Mononuclear cell (primary cell): ENCODE results near the gene KLF16. TPM values are rescaled to one million over a fixed set of nuclear protein-coding genes. Genes with fewer than 3 reads are reported as not detected.
A peak's percentile ranks its signal among the peaks of the same experiment; 100 is the strongest.
"Not testable (repeated sequence)": the region's sequence is repeated elsewhere in the genome, so short reads cannot be mapped to it uniquely, and the experiment has no call there.

Experiments
- H3K27me3 ChIP-seq: 2 replicates; pipeline ENCODE4 v1.6.0; 2011; ENCODE audit warnings: low read length, control low read depth; ENCODE audit not compliant: insufficient read depth
- H3K4me1 ChIP-seq: 2 replicates; pipeline ENCODE4 v1.5.1; 2011; ENCODE audit warnings: mild to moderate bottlenecking, low read length, control low read depth; ENCODE audit not compliant: insufficient read depth
- H3K4me3 ChIP-seq: 2 replicates; pipeline ENCODE4 v1.5.1; 2011; ENCODE audit warnings: mild to moderate bottlenecking, low read length, moderate library complexity
- H3K9me3 ChIP-seq: 2 replicates; pipeline ENCODE4 v1.5.1; 2011; ENCODE audit warnings: low read depth, mild to moderate bottlenecking, control low read depth, low read length
- total RNA-seq: library from RNA; depleted of rRNA; stranded (reverse); fragments of >200 nt; gene quantifications from one replicate; pipeline ENCODE4 v1.2.3, GENCODE V29; 2012

KLF16 gene
- total RNA-seq, 1 donor, result 12.4 TPM

GRCh38 chr19:1893791-1894190 is 30.4 kb upstream of the KLF16 start:
- Histone ChIP-seq H3K4me3 (no peak overlapping the region), H3K4me1 (peaks cover 43% of the 10 kb centered on the region), H3K27me3 (no peaks in the 10 kb centered on the region), H3K9me3 (no peaks in the 10 kb centered on the region)

GRCh38 chr19:1889907-1890306 is 26.5 kb upstream of the KLF16 start:
- Histone ChIP-seq H3K4me1 (peaks cover 14% of the 10 kb centered on the region), H3K4me3 (no peak overlapping the region), H3K27me3 (no peaks in the 10 kb centered on the region), H3K9me3 (no peaks in the 10 kb centered on the region)

GRCh38 chr19:1888385-1888784 is 25.0 kb upstream of the KLF16 start:
- Histone ChIP-seq H3K4me3 (no peak overlapping the region), H3K27me3 (no peaks in the 10 kb centered on the region), H3K9me3 (no peaks in the 10 kb centered on the region), H3K4me1 (peaks cover 20% of the 10 kb centered on the region)

- not testable (repeated sequence) for H3K4me3 ChIP-seq, H3K27me3 ChIP-seq, H3K9me3 ChIP-seq
- H3K4me1 ChIP-seq, result peaks cover 38% of the 10 kb centered on the region
These were observed 23.0 kb upstream of the KLF16 start for GRCh38 chr19:1886360-1886759.

GRCh38 chr19:1885398-1886119 is 22.2 kb upstream of the KLF16 start, which contains the start of gene ABHD17A:
Gene ABHD17A (minus strand): TSS chr19:1885496. CDS start chr19:1881566, 3,930 bp downstream.
- H3K4me3 ChIP-seq, result peak within 1 kb of the TSS; percentile 91
- not testable (repeated sequence) for H3K9me3 ChIP-seq, H3K27me3 ChIP-seq
- peaks cover 43% of the 10 kb centered on the region for H3K4me1 ChIP-seq

GRCh38 chr19:1884719-1885334 is 21.4 kb upstream of the KLF16 start:
- no peaks in the 10 kb centered on the region for H3K27me3 ChIP-seq
- H3K4me3 ChIP-seq, result peak overlapping the region; percentile 91
- H3K4me1 ChIP-seq, result peaks cover 43% of the 10 kb centered on the region
- no peaks in the 10 kb centered on the region for H3K9me3 ChIP-seq

GRCh38 chr19:1884291-1884718 is 20.9 kb upstream of the KLF16 start:
- H3K9me3 ChIP-seq, result no peaks in the 10 kb centered on the region
- H3K27me3 ChIP-seq, result no peaks in the 10 kb centered on the region
- peaks cover 43% of the 10 kb centered on the region for H3K4me1 ChIP-seq
- H3K4me3 ChIP-seq, result peak overlapping the region; percentile 91

- Histone ChIP-seq H3K4me3 (peak overlapping the region; percentile 91), H3K9me3 (no peaks in the 10 kb centered on the region), H3K4me1 (peaks cover 43% of the 10 kb centered on the region), H3K27me3 (no peaks in the 10 kb centered on the region)
These were observed 20.4 kb upstream of the KLF16 start for GRCh38 chr19:1883784-1884183.

GRCh38 chr19:1882786-1883692 is 19.7 kb upstream of the KLF16 start:
- peaks cover 43% of the 10 kb centered on the region for H3K4me1 ChIP-seq
- H3K4me3 ChIP-seq, result peak overlapping the region; percentile 91
- no peaks in the 10 kb centered on the region for H3K27me3 ChIP-seq
- no peaks in the 10 kb centered on the region for H3K9me3 ChIP-seq

GRCh38 chr19:1882089-1882785 is 18.9 kb upstream of the KLF16 start:
- H3K4me3 ChIP-seq, result peak overlapping the region; percentile 91
- peaks cover 43% of the 10 kb centered on the region for H3K4me1 ChIP-seq
- no peaks in the 10 kb centered on the region for H3K27me3 ChIP-seq
- H3K9me3 ChIP-seq, result no peaks in the 10 kb centered on the region

GRCh38 chr19:1881393-1882088 is 18.2 kb upstream of the KLF16 start:
- H3K4me1 ChIP-seq, result peaks cover 46% of the 10 kb centered on the region
- H3K4me3 ChIP-seq, result peak overlapping the region; percentile 15
- H3K9me3 ChIP-seq, H3K27me3 ChIP-seq: not testable (repeated sequence)

- Histone ChIP-seq H3K9me3 (no peaks in the 10 kb centered on the region), H3K4me3 (no peak overlapping the region), H3K27me3 (no peaks in the 10 kb centered on the region), H3K4me1 (peaks cover 47% of the 10 kb centered on the region)
These were observed 17.4 kb upstream of the KLF16 start for GRCh38 chr19:1880611-1881392.

GRCh38 chr19:1879982-1880381 is 16.6 kb upstream of the KLF16 start:
- H3K4me3 ChIP-seq, H3K9me3 ChIP-seq, H3K27me3 ChIP-seq: not testable (repeated sequence)
- peaks cover 47% of the 10 kb centered on the region for H3K4me1 ChIP-seq
